Measurements from ENCODE around the gene PSMD5.

The PSMD5 gene

DNA sequence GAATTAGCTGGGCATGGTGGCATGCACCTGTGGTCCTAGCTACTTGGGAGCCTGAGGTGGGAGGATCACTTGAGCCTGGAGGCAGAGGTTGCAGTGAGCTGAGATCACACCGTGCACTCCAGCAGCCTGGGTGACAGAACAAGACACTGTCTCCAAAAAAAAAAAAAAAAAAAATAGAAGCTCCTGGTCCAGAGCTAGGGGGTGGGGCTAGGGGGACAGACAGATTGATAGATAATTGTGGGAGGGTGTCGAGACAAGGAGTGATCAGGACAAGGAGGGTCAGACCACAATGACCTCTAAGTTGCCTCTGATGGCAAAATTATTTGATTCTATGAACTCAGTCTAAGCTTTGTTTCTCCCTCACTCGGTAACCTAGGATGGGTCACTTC lies 40.9 kb upstream of the PSMD5 start:
- H3K27me3 ChIP-seq (ENCODE audit: insufficient read depth, low read length) = no peaks in the 10 kb centered on the region
- no peak overlapping the region for H3K27ac ChIP-seq (ENCODE audit: low read depth, low read length)
- H3K4me1 ChIP-seq (ENCODE audit: control insufficient read depth, insufficient read depth, low read length, unreplicated experiment) = peaks cover 12% of the 10 kb centered on the region

GRCh38 chr9:120882935-120883607 lies 40.3 kb upstream of the PSMD5 start:
- Histone ChIP-seq H3K4me1 (ENCODE audit: control insufficient read depth, insufficient read depth, low read length, unreplicated experiment) (peaks cover 17% of the 10 kb centered on the region), H2AFZ (ENCODE audit: low read length, unreplicated experiment) (no peak overlapping the region), H3K4me3 (ENCODE audit: low read depth, low read length) (no peak overlapping the region), H3K79me2 (ENCODE audit: control insufficient read depth, insufficient read depth, low read length, unreplicated experiment) (no peaks in the 10 kb centered on the region), H3K27ac (ENCODE audit: low read depth, low read length) (no peak overlapping the region), H3K36me3 (ENCODE audit: insufficient read depth, low read length) (no peaks in the 10 kb centered on the region), H3K27me3 (ENCODE audit: insufficient read depth, low read length) (no peaks in the 10 kb centered on the region)

More for the DNA sequence above, 40.9 kb upstream of the PSMD5 start:
- H3K4me3 ChIP-seq (ENCODE audit: low read depth, low read length) = no peak overlapping the region
- H3K36me3 ChIP-seq (ENCODE audit: insufficient read depth, low read length) = no peaks in the 10 kb centered on the region
- no peaks in the 10 kb centered on the region for H3K79me2 ChIP-seq (ENCODE audit: control insufficient read depth, insufficient read depth, low read length, unreplicated experiment)
- H2AFZ ChIP-seq (ENCODE audit: low read length, unreplicated experiment) = no peak overlapping the region

GRCh38 chr9:120879446-120879845 lies 36.7 kb upstream of the PSMD5 start:
- Histone ChIP-seq H3K27me3 (ENCODE audit: insufficient read depth, low read length) (no peaks in the 10 kb centered on the region), H2AFZ (ENCODE audit: low read length, unreplicated experiment) (no peak overlapping the region), H3K79me2 (ENCODE audit: control insufficient read depth, insufficient read depth, low read length, unreplicated experiment) (peaks cover 16% of the 10 kb centered on the region), H3K27ac (ENCODE audit: low read depth, low read length) (no peak overlapping the region), H3K4me1 (ENCODE audit: control insufficient read depth, insufficient read depth, low read length, unreplicated experiment) (peaks cover 25% of the 10 kb centered on the region), H3K36me3 (ENCODE audit: insufficient read depth, low read length) (peaks cover 1% of the 10 kb centered on the region; the same call in 1 of the 2 replicates), H3K4me3 (ENCODE audit: low read depth, low read length) (no peak overlapping the region)

DNA sequence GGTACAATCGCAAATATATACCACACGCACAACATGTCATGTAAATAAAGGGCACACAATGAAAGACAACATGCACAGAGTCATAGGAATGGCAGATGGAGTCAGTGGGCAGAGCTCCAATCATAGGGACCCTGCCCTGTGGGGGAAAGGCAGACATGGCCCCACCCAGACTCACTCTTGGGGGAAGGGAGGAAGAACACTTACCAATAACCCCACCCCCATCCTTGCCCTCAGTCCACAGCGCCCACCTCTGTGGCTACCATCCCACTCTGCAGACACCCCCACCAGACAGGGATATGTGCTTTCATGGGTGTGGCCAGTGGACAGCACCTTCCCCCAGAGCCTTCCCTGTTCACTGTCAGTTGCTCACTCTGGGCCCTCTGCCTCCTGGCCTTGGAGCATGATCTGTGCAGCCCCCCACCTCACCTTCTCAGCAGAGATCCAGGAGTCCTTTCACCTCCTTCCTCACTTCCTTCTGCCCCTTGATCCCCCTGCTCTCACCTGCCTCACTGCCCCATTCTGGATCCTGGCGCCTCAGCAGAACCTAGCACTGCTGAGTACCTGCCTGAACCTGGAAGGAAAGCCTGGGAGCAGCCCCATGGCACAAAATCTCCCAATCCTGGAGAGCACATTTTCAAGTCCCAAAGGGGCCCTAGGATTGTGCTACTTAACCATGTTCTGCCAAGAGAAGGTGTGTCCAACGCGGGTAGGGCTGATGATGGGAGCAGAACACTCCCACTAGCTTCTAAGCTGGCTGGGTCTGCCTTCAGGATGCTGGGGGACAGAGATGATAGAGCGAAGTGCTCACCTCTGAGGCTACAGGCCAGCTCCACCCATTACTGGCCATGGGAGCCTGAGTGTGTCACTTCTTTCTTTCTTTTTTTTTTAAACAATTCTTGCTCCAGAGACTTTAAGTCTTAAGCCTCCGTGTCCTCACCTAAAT lies 35.7 kb upstream of the PSMD5 start:
- peak overlapping the region; percentile 76 for H3K4me3 ChIP-seq (ENCODE audit: low read depth, low read length)
- no peak overlapping the region for H2AFZ ChIP-seq (ENCODE audit: low read length, unreplicated experiment)
- peaks cover 21% of the 10 kb centered on the region for H3K79me2 ChIP-seq (ENCODE audit: control insufficient read depth, insufficient read depth, low read length, unreplicated experiment)
- no peaks in the 10 kb centered on the region for H3K27me3 ChIP-seq (ENCODE audit: insufficient read depth, low read length)
- peaks cover 35% of the 10 kb centered on the region for H3K4me1 ChIP-seq (ENCODE audit: control insufficient read depth, insufficient read depth, low read length, unreplicated experiment)
- H3K36me3 ChIP-seq (ENCODE audit: insufficient read depth, low read length) = peaks cover 11% of the 10 kb centered on the region; the same call in 1 of the 2 replicates
- no peak overlapping the region for H3K27ac ChIP-seq (ENCODE audit: low read depth, low read length)

GRCh38 chr9:120877276-120878034 lies 34.7 kb upstream of the PSMD5 start:
- no peak overlapping the region for H2AFZ ChIP-seq (ENCODE audit: low read length, unreplicated experiment)
- peaks cover 12% of the 10 kb centered on the region; the same call in 1 of the 2 replicates for H3K36me3 ChIP-seq (ENCODE audit: insufficient read depth, low read length)
- peak overlapping the region; percentile 76 for H3K4me3 ChIP-seq (ENCODE audit: low read depth, low read length)
- H3K27me3 ChIP-seq (ENCODE audit: insufficient read depth, low read length) = no peaks in the 10 kb centered on the region
- H3K27ac ChIP-seq (ENCODE audit: low read depth, low read length) = peak overlapping the region; percentile 41
- H3K4me1 ChIP-seq (ENCODE audit: control insufficient read depth, insufficient read depth, low read length, unreplicated experiment) = peaks cover 39% of the 10 kb centered on the region
- peaks cover 21% of the 10 kb centered on the region for H3K79me2 ChIP-seq (ENCODE audit: control insufficient read depth, insufficient read depth, low read length, unreplicated experiment)

- H2AFZ ChIP-seq (ENCODE audit: low read length, unreplicated experiment) = peak within 1 kb of the TSS; percentile 39
- peak within 1 kb of the TSS; percentile 93 for H3K4me3 ChIP-seq (ENCODE audit: low read depth, low read length)
- H3K27me3 ChIP-seq (ENCODE audit: insufficient read depth, low read length) = no peaks in the 10 kb centered on the region
- peaks cover 21% of the 10 kb centered on the region for H3K79me2 ChIP-seq (ENCODE audit: control insufficient read depth, insufficient read depth, low read length, unreplicated experiment)
- H3K4me1 ChIP-seq (ENCODE audit: control insufficient read depth, insufficient read depth, low read length, unreplicated experiment) = peaks cover 39% of the 10 kb centered on the region
- H3K27ac ChIP-seq (ENCODE audit: low read depth, low read length) = peak within 1 kb of the TSS; percentile 95
- peaks cover 15% of the 10 kb centered on the region; the same call in 1 of the 2 replicates for H3K36me3 ChIP-seq (ENCODE audit: insufficient read depth, low read length)
Observed at GRCh38 chr9:120876842-120877240, 34.1 kb upstream of the PSMD5 start, which contains the start of gene PHF19. Gene PHF19 (minus strand): TSS chr9:120877188. CDS start chr9:120874741, 2,447 bp downstream.

GRCh38 chr9:120875954-120876841 lies 33.5 kb upstream of the PSMD5 start:
- Histone ChIP-seq H3K4me3 (ENCODE audit: low read depth, low read length) (peak overlapping the region; percentile 93), H2AFZ (ENCODE audit: low read length, unreplicated experiment) (peak overlapping the region; percentile 39), H3K79me2 (ENCODE audit: control insufficient read depth, insufficient read depth, low read length, unreplicated experiment) (peaks cover 21% of the 10 kb centered on the region), H3K27me3 (ENCODE audit: insufficient read depth, low read length) (no peaks in the 10 kb centered on the region), H3K36me3 (ENCODE audit: insufficient read depth, low read length) (peaks cover 15% of the 10 kb centered on the region; the same call in 1 of the 2 replicates), H3K27ac (ENCODE audit: low read depth, low read length) (peak overlapping the region; percentile 95), H3K4me1 (ENCODE audit: control insufficient read depth, insufficient read depth, low read length, unreplicated experiment) (peaks cover 39% of the 10 kb centered on the region)

DNA sequence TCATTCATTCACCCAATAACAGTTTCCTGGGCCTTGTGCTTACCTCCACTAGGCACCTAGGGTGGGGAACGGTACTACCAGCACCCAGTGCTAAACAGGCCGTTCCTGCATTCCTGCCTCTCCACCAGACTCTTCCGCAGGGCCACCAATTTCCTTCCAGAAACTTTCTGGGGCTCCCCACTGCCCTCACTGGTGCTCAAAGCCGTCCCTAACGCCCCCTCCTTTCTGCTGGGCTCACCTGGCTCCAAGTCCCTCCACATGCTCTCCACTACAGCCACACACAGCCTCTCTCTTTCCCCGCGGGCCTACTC lies 32.9 kb upstream of the PSMD5 start:
- H3K79me2 ChIP-seq (ENCODE audit: control insufficient read depth, insufficient read depth, low read length, unreplicated experiment) = peaks cover 21% of the 10 kb centered on the region
- peaks cover 15% of the 10 kb centered on the region; the same call in 1 of the 2 replicates for H3K36me3 ChIP-seq (ENCODE audit: insufficient read depth, low read length)
- peak overlapping the region; percentile 95 for H3K27ac ChIP-seq (ENCODE audit: low read depth, low read length)
- no peak overlapping the region for H2AFZ ChIP-seq (ENCODE audit: low read length, unreplicated experiment)
- peaks cover 39% of the 10 kb centered on the region for H3K4me1 ChIP-seq (ENCODE audit: control insufficient read depth, insufficient read depth, low read length, unreplicated experiment)
- no peaks in the 10 kb centered on the region for H3K27me3 ChIP-seq (ENCODE audit: insufficient read depth, low read length)
- peak overlapping the region; percentile 93 for H3K4me3 ChIP-seq (ENCODE audit: low read depth, low read length)

GRCh38 chr9:120875195-120875565 lies 32.5 kb upstream of the PSMD5 start:
- Histone ChIP-seq H2AFZ (ENCODE audit: low read length, unreplicated experiment) (no peak overlapping the region), H3K4me3 (ENCODE audit: low read depth, low read length) (peak overlapping the region; percentile 93), H3K27ac (ENCODE audit: low read depth, low read length) (0 out of 2 replicates have a peak overlapping the region, but pooled peaks have one; percentile 95)

More at GRCh38 chr9:120875195-120875565, 32.5 kb upstream of the PSMD5 start:
- peaks cover 21% of the 10 kb centered on the region for H3K79me2 ChIP-seq (ENCODE audit: control insufficient read depth, insufficient read depth, low read length, unreplicated experiment)
- H3K36me3 ChIP-seq (ENCODE audit: insufficient read depth, low read length) = peaks cover 15% of the 10 kb centered on the region; the same call in 1 of the 2 replicates
- peaks cover 39% of the 10 kb centered on the region for H3K4me1 ChIP-seq (ENCODE audit: control insufficient read depth, insufficient read depth, low read length, unreplicated experiment)
- H3K27me3 ChIP-seq (ENCODE audit: insufficient read depth, low read length) = no peaks in the 10 kb centered on the region

All from ACC112 (cell line).